Measurements from ENCODE around the gene PAGE4. TPM values are rescaled to one million over a fixed set of nuclear protein-coding genes. Genes with fewer than 3 reads are reported as not detected.

PAGE4 gene
- not detected for total RNA-seq
- long read RNA-seq, partial matches to known transcripts, result 0 of 1 reads
- long read RNA-seq, other reads (novel, unspliced or antisense), result 1 of 1 reads

DNA sequence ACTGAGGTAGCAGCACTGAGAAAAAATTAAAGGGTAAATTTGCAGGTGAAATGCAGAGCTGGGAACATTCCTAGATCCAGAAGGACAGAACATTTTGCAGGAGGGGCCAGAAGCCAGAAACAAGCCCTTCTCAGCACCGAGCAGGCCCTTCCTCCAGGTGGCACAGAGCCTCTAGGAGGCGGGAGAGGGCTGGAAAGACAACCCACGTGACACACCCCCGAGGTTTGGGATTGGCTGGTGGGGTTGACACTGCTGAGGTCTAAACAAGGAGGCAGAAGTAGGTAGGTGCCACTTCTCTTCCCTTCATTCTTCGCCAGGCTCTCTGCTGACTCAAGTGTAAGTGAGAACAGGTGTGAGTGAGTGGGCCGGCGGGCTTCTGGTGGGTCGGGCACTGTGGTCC, at the start of gene PAGE4:
PAGE4 (plus strand) TSS at position 288 of the 400 bp plus-strand sequence. CDS start 1,126 bp downstream, outside the sequence.
- no peak for DNase-seq (ENCODE audit: low spot score)

- DNase-seq (ENCODE audit: low spot score), result no peak
These were observed 44.3 kb upstream of the PAGE4 start for GRCh38 chrX:49784747-49785280.

GRCh38 chrX:49792376-49792775, 36.7 kb upstream of the PAGE4 start:
- no peak for DNase-seq (ENCODE audit: low spot score)

DNA sequence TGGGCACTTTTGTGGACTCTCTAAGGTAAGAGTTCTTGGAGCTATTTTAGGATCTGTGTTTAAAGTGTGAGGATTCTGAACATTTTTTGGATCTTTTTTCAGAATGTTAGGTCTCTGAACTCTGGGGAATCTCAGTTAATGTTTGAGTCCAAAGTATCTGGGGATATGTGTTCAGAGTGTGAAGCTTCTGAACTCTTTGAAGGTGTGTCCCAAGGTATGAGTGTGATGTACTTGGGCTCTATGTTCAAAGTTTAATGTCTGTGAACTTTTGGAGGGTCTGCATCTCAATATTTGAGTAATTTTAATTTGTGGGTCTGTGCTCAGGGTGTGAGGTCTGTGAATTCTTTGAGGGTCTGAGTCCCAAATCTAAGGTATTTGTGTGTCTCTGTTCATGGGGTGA, 35.4 kb upstream of the PAGE4 start:
- no peak for DNase-seq (ENCODE audit: low spot score)

DNA sequence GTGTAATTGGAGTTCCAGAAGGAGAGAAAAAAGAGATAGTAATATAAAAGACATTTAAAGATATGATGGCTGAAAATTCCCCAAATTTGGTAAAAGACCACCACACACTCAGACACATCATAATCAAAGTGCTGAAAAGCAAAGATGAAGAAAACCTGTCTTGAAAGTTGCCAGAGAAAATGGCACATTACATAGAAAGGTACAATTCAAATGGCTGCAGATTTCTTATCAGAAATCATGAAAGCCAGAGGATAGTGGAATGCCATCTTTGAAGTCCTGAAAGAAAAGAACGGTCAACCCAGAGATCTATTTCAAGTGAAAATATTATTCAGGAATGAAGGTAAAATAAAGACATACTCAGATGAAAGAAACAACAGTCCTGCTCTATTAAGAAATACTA, 29.3 kb upstream of the PAGE4 start:
- no peak for DNase-seq (ENCODE audit: low spot score)

GRCh38 chrX:49809891-49810632, 19.0 kb upstream of the PAGE4 start:
- DNase-seq (ENCODE audit: low spot score), result no peak

DNA sequence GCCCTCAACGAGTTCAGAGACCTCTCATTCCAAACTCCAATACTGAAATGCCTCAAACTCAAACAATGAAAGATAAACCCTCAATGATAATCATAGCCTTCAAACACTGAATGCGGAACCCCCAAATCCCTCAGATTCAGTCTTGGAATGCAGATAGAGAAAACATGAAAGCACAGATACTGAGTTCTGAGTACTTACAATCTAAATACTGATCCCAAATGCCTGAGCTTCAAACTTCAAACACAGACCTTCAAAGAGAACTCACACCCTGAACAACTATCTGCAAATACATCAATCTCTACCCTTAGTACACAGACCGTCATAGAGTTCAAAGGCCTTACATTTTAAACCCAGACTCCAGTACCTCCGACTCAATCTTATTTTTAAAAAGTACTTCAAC, 16.9 kb upstream of the PAGE4 start:
- no peak for DNase-seq (ENCODE audit: low spot score)

- DNase-seq (ENCODE audit: low spot score), result no peak
These were observed 12.7 kb upstream of the PAGE4 start for GRCh38 chrX:49816435-49816834.

DNA sequence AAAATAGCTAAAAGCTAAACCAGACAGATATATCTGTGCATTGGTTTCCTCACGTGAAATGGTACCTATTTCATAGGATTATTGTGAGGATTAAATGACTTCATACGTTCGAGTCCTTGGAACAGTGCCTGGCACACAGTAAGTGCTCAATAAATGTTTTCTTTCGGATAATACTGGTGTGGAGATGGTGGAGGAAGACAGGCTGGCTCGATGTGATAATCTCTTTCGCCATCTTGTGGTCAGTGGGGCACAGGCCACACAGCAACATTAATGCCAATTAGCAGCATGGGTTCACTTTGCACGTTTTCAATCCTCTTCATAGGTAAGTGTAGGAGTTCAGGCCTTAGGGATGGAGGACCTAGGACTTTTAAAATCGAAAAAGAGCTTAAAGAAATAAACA, 9.3 kb downstream of the PAGE4 start:
- DNase-seq (ENCODE audit: low spot score), result no peak

- no peak for DNase-seq (ENCODE audit: low spot score)
These were observed 11.6 kb downstream of the PAGE4 start for GRCh38 chrX:49840679-49841078.

DNA sequence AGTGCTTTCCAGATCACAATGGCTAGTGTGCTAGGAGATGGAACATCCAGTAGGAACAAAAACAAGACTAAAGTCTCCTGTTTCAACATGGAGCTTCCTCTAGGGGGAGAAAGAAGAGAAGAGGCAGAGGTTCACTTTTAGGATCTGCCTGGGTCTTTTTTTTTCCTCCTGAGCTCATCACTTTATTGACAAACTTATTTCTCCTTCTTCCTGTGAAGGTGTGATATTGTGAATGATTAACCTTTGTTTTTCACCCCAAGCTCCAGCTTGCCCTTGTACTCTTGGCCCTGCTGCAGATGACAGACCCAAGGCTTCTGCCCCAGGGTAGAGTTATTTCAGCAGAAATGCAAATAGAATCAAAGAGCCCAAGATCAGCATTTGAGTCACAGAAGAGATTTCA, 13.5 kb downstream of the PAGE4 start:
- DNase-seq (ENCODE audit: low spot score), result no peak

DNA sequence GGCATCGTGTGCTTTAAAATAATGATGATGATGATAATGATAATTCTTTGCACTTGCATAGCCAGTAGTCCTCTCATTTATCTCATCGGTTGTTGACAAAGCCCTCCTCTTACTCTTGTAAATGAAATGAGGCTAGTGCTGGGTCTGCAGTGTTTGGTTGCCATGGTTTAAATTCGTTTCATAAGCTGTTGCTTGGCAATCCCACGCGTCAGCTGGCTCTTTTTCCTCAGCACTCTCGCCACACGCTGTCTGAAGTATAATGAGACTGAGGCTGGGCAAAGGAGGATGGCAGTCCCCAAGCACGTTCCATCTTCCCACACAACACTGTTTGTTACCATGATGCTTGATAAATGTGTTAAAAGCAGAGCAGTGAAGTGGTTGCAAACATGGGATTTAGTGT, 15.5 kb downstream of the PAGE4 start:
- DNase-seq (ENCODE audit: low spot score), result no peak

DNA sequence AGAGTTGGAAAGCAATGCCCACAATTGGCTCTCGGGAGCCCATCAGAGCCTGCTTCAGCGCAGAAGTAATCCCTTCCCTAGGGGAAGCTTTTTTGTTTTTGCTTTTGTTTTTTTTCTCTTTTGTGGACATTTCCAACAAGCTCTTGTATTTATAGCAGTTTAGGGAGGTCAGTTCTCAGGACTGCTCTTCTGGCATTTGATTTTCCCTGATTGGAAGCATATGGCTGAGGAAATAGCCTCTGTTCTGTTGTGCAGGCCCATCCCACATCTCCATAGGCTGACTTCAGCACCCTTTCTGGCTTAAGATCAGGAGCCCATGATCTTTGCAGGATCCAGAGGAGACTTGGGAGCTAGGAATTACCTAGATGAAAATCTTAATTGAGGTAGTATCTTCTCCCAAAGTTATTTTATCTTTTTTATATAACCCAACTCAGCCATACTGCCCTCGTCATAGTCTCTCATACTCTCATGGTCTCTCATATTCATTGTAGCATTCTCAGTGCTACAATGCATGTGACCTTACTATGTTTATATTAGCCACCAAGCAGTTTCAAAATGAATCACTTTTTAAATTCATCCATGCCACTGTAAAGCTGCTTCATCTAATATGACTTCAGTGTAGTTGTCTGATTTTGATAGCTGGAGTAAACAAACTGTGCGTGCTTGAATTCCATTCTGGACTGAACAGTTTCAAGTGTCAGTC, 16.7 kb downstream of the PAGE4 start:
- DNase-seq (ENCODE audit: low spot score), result no peak

DNA sequence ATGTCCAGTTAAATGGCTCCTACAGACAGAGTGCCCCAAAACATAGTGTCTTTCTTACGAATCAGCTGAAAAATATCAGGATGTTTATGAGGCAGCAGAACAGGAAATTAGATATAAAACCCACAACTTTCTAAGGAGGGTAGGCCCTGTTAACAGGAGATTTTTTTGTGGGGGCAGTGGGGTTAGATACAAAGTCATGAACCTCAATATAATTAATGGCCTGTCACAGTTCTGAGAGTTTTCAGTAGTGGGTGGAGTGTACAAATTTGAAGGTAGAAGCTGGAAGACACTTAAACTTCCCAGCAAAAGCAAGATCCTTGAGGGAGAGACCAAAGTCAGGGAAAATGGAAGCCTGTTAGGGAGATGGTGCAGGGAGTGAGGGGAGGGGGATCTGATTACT, 17.4 kb downstream of the PAGE4 start:
- DNase-seq (ENCODE audit: low spot score), result no peak

GRCh38 chrX:49848275-49848674, 19.2 kb downstream of the PAGE4 start:
- no peak for DNase-seq (ENCODE audit: low spot score)

GRCh38 chrX:49850028-49850427, 20.9 kb downstream of the PAGE4 start:
- no peak for DNase-seq (ENCODE audit: low spot score)

DNA sequence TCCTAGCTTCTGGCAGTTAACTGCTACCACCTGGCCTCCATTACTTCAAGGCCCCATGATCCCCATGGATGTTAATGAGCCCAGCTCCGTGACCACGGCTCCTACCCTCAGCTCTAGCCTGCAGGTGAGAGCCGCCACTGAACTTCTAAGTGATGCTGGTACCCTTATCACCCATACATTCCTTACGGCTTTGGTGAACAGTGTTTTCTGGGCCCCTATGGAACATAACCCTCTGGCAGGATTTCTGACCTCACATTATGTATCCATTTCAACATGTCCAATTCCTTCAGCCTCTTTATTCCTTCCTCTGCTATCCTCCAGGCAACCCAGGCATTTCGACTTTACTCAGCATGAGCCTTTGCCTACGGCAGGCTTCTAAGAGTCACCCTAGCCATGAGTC, 24.6 kb downstream of the PAGE4 start:
- DNase-seq (ENCODE audit: low spot score), result no peak

GRCh38 chrX:49856819-49857218, 27.7 kb downstream of the PAGE4 start:
- no peak for DNase-seq (ENCODE audit: low spot score)

GRCh38 chrX:49858341-49858740, 29.2 kb downstream of the PAGE4 start:
- no peak for DNase-seq (ENCODE audit: low spot score)

- no peak for DNase-seq (ENCODE audit: low spot score)
These were observed 30.4 kb downstream of the PAGE4 start for GRCh38 chrX:49859491-49859890.

GRCh38 chrX:49860867-49861535, 31.9 kb downstream of the PAGE4 start:
- DNase-seq (ENCODE audit: low spot score), result no peak

DNA sequence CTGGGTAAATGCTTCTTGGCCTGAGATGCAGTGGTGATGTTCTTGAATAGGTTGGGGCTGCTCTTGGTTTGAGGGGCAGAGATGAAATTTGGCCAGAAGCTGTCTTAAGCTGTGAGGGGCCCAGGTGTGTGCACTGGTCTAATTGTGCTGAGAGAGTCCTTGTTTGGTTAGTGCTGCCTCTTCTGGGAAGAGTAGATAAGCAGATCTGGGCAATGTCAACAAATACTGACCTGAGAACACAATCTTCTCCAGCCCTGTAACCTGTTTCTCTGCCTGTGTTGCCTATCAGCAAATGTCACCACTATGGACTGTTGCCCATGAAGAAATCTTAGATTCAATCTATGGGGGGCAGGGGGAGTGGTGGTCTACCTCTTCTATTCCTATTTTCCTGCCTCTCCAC, 33.0 kb downstream of the PAGE4 start:
- no peak for DNase-seq (ENCODE audit: low spot score)

Data from mesenteric fat pad (tissue), 1 donor.